Measurements from ENCODE around the gene PRDM16. TPM values are rescaled to one million over a fixed set of nuclear protein-coding genes. Genes with fewer than 3 reads are reported as not detected.

PRDM16 gene
- total RNA-seq, 1 experiment from 2014 or later = 5.3 TPM

DNA sequence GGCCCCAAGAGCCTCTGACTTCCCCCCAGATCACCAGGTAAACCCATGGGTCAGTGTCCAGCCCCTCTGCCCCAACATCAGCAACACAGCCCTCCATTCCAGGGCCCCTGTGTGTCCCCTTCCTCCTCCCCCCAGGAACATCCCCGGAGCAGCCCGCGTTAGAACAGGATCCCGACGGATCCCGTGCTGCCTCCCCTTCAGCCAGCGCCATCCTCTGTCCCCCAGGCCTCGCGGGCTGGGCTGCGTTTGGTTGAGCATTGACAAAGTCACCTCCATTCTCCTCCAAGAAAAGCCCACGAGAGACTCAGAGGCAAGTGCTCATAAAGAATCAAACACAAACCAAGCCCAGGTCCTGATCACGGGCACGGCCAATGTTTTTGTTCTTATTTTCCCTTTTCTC lies 225.4 kb downstream of the PRDM16 start:
- Histone ChIP-seq H3K9me3 (no peaks in the 10 kb centered on the region), H3K4me1 (peaks cover 44% of the 10 kb centered on the region), H3K36me3 (ENCODE audit: control insufficient read depth, insufficient read depth, low read length) (no peaks in the 10 kb centered on the region), H3K4me3 (ENCODE audit: low read depth, low read length) (no peak overlapping the region), H3K27me3 (replicated peaks; ENCODE audit: control insufficient read depth, insufficient read depth, low read length) (no peaks in the 10 kb centered on the region)
- ChIA-PET POLR2A (no interaction called here), CTCF (interaction anchor here (1.2 kb wide), 1 partner anchor 19 kb away, joined by 3 read pairs; no protein-coding TSS in a partner anchor)
- Mint-ChIP-seq H3K4me3 (ENCODE audit: unreplicated experiment) (no peak overlapping the region), H3K27me3 (ENCODE audit: insufficient read depth, unreplicated experiment) (no peaks in the 10 kb centered on the region), H3K4me1 (ENCODE audit: low read depth, unreplicated experiment) (peaks cover 22% of the 10 kb centered on the region), H3K9me3 (ENCODE audit: unreplicated experiment) (no peaks in the 10 kb centered on the region), H3K36me3 (ENCODE audit: insufficient read depth, unreplicated experiment) (peaks cover 6% of the 10 kb centered on the region), H3K27ac (ENCODE audit: unreplicated experiment) (peak overlapping the region; percentile 33)
- BruUV-seq (replicated peaks) = no TSS peak
- no peak for TF ChIP-seq CTCF (IDR thresholded peaks at IDR 0.05; ENCODE audit: insufficient read depth in 1 of 2, low read depth in 1 of 2, low read length in 1 of 2, severe bottlenecking in 1 of 2, unreplicated experiment in 1 of 2)
- DNase-seq = no peak
- intact Hi-C loops (cut with micrococcal nuclease; ENCODE audit: unreplicated experiment) = no loop called here

- intact Hi-C loops (cut with micrococcal nuclease; ENCODE audit: unreplicated experiment) = no loop called here
- DNase-seq = no peak
- Mint-ChIP-seq H3K9me3 (ENCODE audit: unreplicated experiment) (no peaks in the 10 kb centered on the region), H3K27me3 (ENCODE audit: insufficient read depth, unreplicated experiment) (no peaks in the 10 kb centered on the region), H3K4me1 (ENCODE audit: low read depth, unreplicated experiment) (peaks cover 22% of the 10 kb centered on the region), H3K27ac (ENCODE audit: unreplicated experiment) (no peak overlapping the region), H3K36me3 (ENCODE audit: insufficient read depth, unreplicated experiment) (peaks cover 6% of the 10 kb centered on the region), H3K4me3 (ENCODE audit: unreplicated experiment) (no peak overlapping the region)
- Histone ChIP-seq H3K9me3 (no peaks in the 10 kb centered on the region), H3K4me3 (ENCODE audit: low read depth, low read length) (no peak overlapping the region), H3K36me3 (ENCODE audit: control insufficient read depth, insufficient read depth, low read length) (no peaks in the 10 kb centered on the region), H3K4me1 (peaks cover 44% of the 10 kb centered on the region), H3K27me3 (replicated peaks; ENCODE audit: control insufficient read depth, insufficient read depth, low read length) (no peaks in the 10 kb centered on the region)
- ChIA-PET CTCF (no interaction called here), POLR2A (no interaction called here)
- no peak for TF ChIP-seq CTCF (IDR thresholded peaks at IDR 0.05; ENCODE audit: insufficient read depth in 1 of 2, low read depth in 1 of 2, low read length in 1 of 2, severe bottlenecking in 1 of 2, unreplicated experiment in 1 of 2)
- BruUV-seq (replicated peaks) = no TSS peak
Measured at GRCh38 chr1:3295846-3296245, 226.8 kb downstream of the PRDM16 start.

DNA sequence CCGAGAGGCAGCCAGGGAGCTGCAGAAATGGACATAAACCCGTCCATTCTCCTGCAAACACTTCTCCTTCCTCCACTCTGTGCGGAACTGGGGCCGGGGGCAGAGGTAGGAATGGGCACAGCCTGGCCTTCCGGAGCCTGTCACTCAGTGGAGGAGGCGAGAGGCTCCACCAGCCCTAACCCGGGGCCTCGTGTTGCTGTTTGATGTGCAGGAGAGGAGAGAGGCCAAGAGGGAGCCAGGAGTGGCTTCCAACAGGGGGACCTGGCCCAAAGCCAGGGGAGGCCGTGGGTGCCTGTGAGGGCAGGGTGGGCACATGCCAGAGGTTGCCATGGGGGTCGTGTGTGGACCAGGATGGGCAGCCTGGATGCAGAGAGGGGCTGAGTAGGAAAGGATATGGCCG lies 227.3 kb downstream of the PRDM16 start:
- Histone ChIP-seq H3K27me3 (replicated peaks; ENCODE audit: control insufficient read depth, insufficient read depth, low read length) (no peaks in the 10 kb centered on the region), H3K36me3 (ENCODE audit: control insufficient read depth, insufficient read depth, low read length) (no peaks in the 10 kb centered on the region), H3K4me1 (peaks cover 39% of the 10 kb centered on the region), H3K9me3 (no peaks in the 10 kb centered on the region), H3K4me3 (ENCODE audit: low read depth, low read length) (no peak overlapping the region)
- ChIA-PET CTCF (no interaction called here), POLR2A (no interaction called here)
- no peak for DNase-seq
- intact Hi-C loops (cut with micrococcal nuclease; ENCODE audit: unreplicated experiment) = no loop called here
- H3K4me3 Mint-ChIP-seq (ENCODE audit: unreplicated experiment) = no peak overlapping the region
- BruUV-seq (replicated peaks) = no TSS peak
- TF ChIP-seq CTCF (IDR thresholded peaks at IDR 0.05; ENCODE audit: insufficient read depth in 1 of 2, low read depth in 1 of 2, low read length in 1 of 2, severe bottlenecking in 1 of 2, unreplicated experiment in 1 of 2) = no peak
- H3K27me3 Mint-ChIP-seq (ENCODE audit: insufficient read depth, unreplicated experiment) = no peaks in the 10 kb centered on the region
- H3K9me3 Mint-ChIP-seq (ENCODE audit: unreplicated experiment) = no peaks in the 10 kb centered on the region
- peaks cover 22% of the 10 kb centered on the region for H3K4me1 Mint-ChIP-seq (ENCODE audit: low read depth, unreplicated experiment)
- H3K27ac Mint-ChIP-seq (ENCODE audit: unreplicated experiment) = no peak overlapping the region
- peaks cover 6% of the 10 kb centered on the region for H3K36me3 Mint-ChIP-seq (ENCODE audit: insufficient read depth, unreplicated experiment)
